Right lobe of liver (tissue), 6 donors: ENCODE data around the gene ANO2. TPM values are rescaled to one million over a fixed set of nuclear protein-coding genes. Genes with fewer than 3 reads are reported as not detected.

Experiments used
- ATAC-seq, 4 donors: fragments of 200-7000 bp; cut with Tn5 transposase; one replicate each; pipeline ENCODE4 v1.9.1; 2020; ENCODE audit warnings: mild to moderate bottlenecking in 4 of 4, moderate library complexity in 4 of 4
- DNase-seq, 3 donors: peaks; one replicate each; pipeline ENCODE4 v3.0.0-alpha.2; 2020
- H3K27ac ChIP-seq, 3 donors: fragments of 200-600 bp; one replicate each; pipeline ENCODE4 v1.8.0; 2022
- H3K27me3 ChIP-seq, 2 donors: fragments of 200-600 bp; one replicate each; pipeline ENCODE4 v1.8.0; 2022
- H3K36me3 ChIP-seq, 4 donors: fragments of 200-600 bp; sonication (generic) in 1 of 4; one replicate each; pipeline versions ENCODE4 v1.5.1 to v1.8.0; 2017 to 2022; ENCODE audit warnings: control low read depth in 1 of 4
- H3K4me1 ChIP-seq, 4 donors: fragments of 200-600 bp; sonication (generic) in 1 of 4; one replicate each; pipeline versions ENCODE4 v1.5.1 to v1.8.0; 2017 to 2022; ENCODE audit warnings: control low read depth in 1 of 4
- H3K4me3 ChIP-seq, 3 donors: fragments of 200-600 bp; one replicate each; pipeline ENCODE4 v1.8.0; 2022
- H3K9me3 ChIP-seq, 4 donors: fragments of 200-600 bp; sonication (generic) in 1 of 4; one replicate each; pipeline versions ENCODE4 v1.5.1 to v1.8.0; 2017 to 2022; ENCODE audit warnings: control low read depth in 1 of 4
- POLR2A ChIP-seq: fragments of 450-650 bp; IDR thresholded peaks from one replicate; pipeline ENCODE4 v1.6.1; 2017; ENCODE audit warnings: antibody characterized with exemption, mild to moderate bottlenecking
- WGBS: methylation state at CpG from one replicate; pipeline ENCODE4 v1.1.6; 2018; ENCODE audit warnings: low coverage, low lambda C conversion rate; ENCODE audit not compliant: insufficient coverage; ENCODE audit errors: missing lambda C conversion rate; 5-methylcytosine and 5-hydroxymethylcytosine counted together
- intact Hi-C, 2 donors: fragments of 100-400 bp; cut with DNase I; formaldehyde crosslinking; loops; one replicate each; pipeline versions ENCODE4 v1.11.2 to v1.14.1; 2022
- small RNA-seq, 2 experiments: library from RNA; depleted of rRNA; stranded (forward); fragments of <200 nt; gene quantifications; one replicate each; pipeline ENCODE3, GENCODE V24; 2016
- total RNA-seq, 6 experiments: library from RNA; depleted of rRNA in 2 of 6; stranded (reverse); fragments of >200 nt in 2 of 6; fragmentation: NEBNext Ultra II Directional in 3 of 6; extraction: Animal tissue kit (Norgen Biotek cat#: 25700) in 3 of 6; gene quantifications; one replicate each; pipeline versions ENCODE4 v1.1.0 to v1.2.4, GENCODE V29; 2016 to 2023
- TF ChIP-seq, protein P1 (sequence below), 4 donors: fragments of 200-600 bp in 3 of 4; fragments of 450-650 bp in 1 of 4; IDR thresholded peaks; one replicate each; pipeline versions ENCODE4 v1.5.1 to v1.8.0; 2016 to 2022; ENCODE audit warnings: antibody characterized with exemption in 4 of 4, mild to moderate bottlenecking in 2 of 4
- donor health status: DM: no; HTN: yes; CAD: no.
- donor health status: DM: no; HTN: no; CAD: no.
- donor health status: DM: no; HTN: no; CAD: no.
- donor health status: DM: no; HTN: yes; CAD: no.
- donor health status: DM: no; HTN: yes; CAD: no.

The ANO2 gene
- total RNA-seq, 6 experiments from 2014 or later = 0.06 to 0.89 (median 0.32) TPM; not detected in 1

DNA sequence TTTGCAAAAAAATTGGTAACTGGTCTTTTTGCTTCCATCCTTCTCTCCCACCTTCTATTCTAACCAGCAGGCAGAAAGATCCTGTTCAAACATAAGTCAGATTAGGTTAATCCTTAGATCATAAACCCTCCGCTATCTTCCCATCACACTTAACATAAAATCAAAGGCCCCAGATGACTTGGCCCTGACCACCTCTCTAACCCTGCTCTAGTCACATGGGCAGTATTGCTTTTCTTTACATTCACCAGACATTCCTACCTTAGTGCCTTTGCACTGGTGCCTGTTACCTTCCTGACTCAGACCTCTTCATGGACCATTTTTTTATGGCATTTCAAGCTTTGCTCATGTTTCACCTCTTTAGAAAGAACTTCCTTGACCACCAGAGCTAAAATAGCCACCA lies 429.6 kb downstream of the ANO2 start:
- H3K4me3 ChIP-seq = no peak overlapping the region
- ATAC-seq = no peak
- TF ChIP-seq, protein P1, sequence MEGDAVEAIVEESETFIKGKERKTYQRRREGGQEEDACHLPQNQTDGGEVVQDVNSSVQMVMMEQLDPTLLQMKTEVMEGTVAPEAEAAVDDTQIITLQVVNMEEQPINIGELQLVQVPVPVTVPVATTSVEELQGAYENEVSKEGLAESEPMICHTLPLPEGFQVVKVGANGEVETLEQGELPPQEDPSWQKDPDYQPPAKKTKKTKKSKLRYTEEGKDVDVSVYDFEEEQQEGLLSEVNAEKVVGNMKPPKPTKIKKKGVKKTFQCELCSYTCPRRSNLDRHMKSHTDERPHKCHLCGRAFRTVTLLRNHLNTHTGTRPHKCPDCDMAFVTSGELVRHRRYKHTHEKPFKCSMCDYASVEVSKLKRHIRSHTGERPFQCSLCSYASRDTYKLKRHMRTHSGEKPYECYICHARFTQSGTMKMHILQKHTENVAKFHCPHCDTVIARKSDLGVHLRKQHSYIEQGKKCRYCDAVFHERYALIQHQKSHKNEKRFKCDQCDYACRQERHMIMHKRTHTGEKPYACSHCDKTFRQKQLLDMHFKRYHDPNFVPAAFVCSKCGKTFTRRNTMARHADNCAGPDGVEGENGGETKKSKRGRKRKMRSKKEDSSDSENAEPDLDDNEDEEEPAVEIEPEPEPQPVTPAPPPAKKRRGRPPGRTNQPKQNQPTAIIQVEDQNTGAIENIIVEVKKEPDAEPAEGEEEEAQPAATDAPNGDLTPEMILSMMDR (IDR thresholded peaks at IDR 0.05) = no peak
- H3K27me3 ChIP-seq = no peaks in the 10 kb centered on the region
- H3K36me3 ChIP-seq = no peaks in the 10 kb centered on the region
- H3K4me1 ChIP-seq = no peaks in the 10 kb centered on the region
- no peak overlapping the region for H3K27ac ChIP-seq
- WGBS = 93% methylated on average over 1 of the region's 1 CpG
- DNase-seq = no peak
- intact Hi-C loops = loop anchor here in 1 of 2 donors (10.0 kb wide), 1 partner anchor 71 kb away; no protein-coding TSS in a partner anchor
- no peaks in the 10 kb centered on the region for H3K9me3 ChIP-seq

DNA sequence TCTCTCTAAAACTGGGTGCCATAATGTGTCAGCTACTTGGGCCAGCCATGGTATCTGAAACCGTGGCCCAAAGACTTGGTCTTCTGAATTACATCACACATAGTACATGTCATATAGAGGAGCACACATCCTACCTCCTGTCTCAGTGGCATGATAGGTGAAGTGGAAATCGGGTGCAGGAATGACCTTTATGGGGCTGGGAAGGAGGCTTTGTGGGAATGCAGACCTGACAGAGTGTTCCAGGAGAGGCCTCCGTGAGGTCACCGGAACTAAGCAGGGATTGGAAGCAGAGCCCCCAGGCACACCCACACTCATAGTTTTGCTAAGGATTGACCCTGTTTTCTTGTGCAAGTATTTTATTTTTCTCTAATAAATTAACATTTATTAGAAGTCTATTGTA lies 430.5 kb downstream of the ANO2 start:
- Histone ChIP-seq H3K27me3 (no peaks in the 10 kb centered on the region), H3K4me1 (no peaks in the 10 kb centered on the region), H3K9me3 (no peaks in the 10 kb centered on the region), H3K36me3 (no peaks in the 10 kb centered on the region), H3K27ac (no peak overlapping the region), H3K4me3 (no peak overlapping the region)
- ATAC-seq (no peak), DNase-seq (no peak)
- TF ChIP-seq, protein P1 (IDR thresholded peaks at IDR 0.05) = no peak
- no peak for TF ChIP-seq POLR2A
- 68% methylated on average over 4 of the region's 4 CpGs for WGBS
- intact Hi-C loops = loop anchor here in 1 of 2 donors (10.0 kb wide), 1 partner anchor 70 kb away; no protein-coding TSS in a partner anchor

GRCh38 chr12:5514016-5514415 lies 431.0 kb downstream of the ANO2 start:
- TF ChIP-seq, protein P1 (IDR thresholded peaks at IDR 0.05) = no peak
- no peak for TF ChIP-seq POLR2A
- no peaks in the 10 kb centered on the region for H3K4me1 ChIP-seq
- ATAC-seq = no peak
- H3K9me3 ChIP-seq = no peaks in the 10 kb centered on the region
- intact Hi-C loops = loop anchor here in 1 of 2 donors (10.0 kb wide), 1 partner anchor 69 kb away; no protein-coding TSS in a partner anchor
- 93% methylated on average over 3 of the region's 6 CpGs for WGBS
- H3K27me3 ChIP-seq = no peaks in the 10 kb centered on the region
- DNase-seq = no peak
- no peaks in the 10 kb centered on the region for H3K36me3 ChIP-seq
- no peak overlapping the region for H3K4me3 ChIP-seq
- H3K27ac ChIP-seq = no peak overlapping the region

GRCh38 chr12:5513406-5513805 lies 431.7 kb downstream of the ANO2 start:
- no peak for ATAC-seq
- no peaks in the 10 kb centered on the region for H3K36me3 ChIP-seq
- no peak overlapping the region for H3K4me3 ChIP-seq
- no peak overlapping the region for H3K27ac ChIP-seq
- 86% methylated on average over 1 of the region's 4 CpGs for WGBS
- TF ChIP-seq, protein P1 (IDR thresholded peaks at IDR 0.05) = no peak
- TF ChIP-seq POLR2A = no peak
- intact Hi-C loops = loop anchor here in 1 of 2 donors (10.0 kb wide), 1 partner anchor 69 kb away; no protein-coding TSS in a partner anchor
- no peaks in the 10 kb centered on the region for H3K4me1 ChIP-seq
- H3K9me3 ChIP-seq = no peaks in the 10 kb centered on the region
- no peaks in the 10 kb centered on the region for H3K27me3 ChIP-seq
- no peak for DNase-seq

Small RNA genes lying within 50 kb of the gene (small RNA-seq; reads per million reads assigned to genes)
- 0 reads per million in 2 experiments for gene AC137627.1

Other genes starting within 250 kb of the ANO2 start
- gene VWF, start 179.4 kb upstream of the ANO2 start, total RNA-seq = 10 to 100 TPM in 3 of 6 experiments, 1 to 10 TPM in 3; 5.7 to 16.6 (median 9.6) TPM